Activated CD4-positive, CD25-positive, alpha-beta regulatory T cell treated with anti-CD3 and anti-CD28 coated beads, Interleukin-2, amount 50 U/mL, for 16 hours (primary cell): ENCODE results near the gene WNT4.

ENCODE experiments used
- DNase-seq: peaks from one replicate; pipeline ENCODE4 v3.0.0-alpha.2; 2020; ENCODE audit warnings: low read depth, low spot score

Gene WNT4

GRCh38 chr1:22111115-22111514 lies 31.8 kb downstream of the WNT4 start:
- no peak for DNase-seq

- no peak for DNase-seq
Observed at GRCh38 chr1:22110016-22110415, 32.9 kb downstream of the WNT4 start.

- no peak for DNase-seq
Observed at GRCh38 chr1:22108339-22109105, 34.4 kb downstream of the WNT4 start.

- DNase-seq = no peak
Observed at GRCh38 chr1:22107126-22107525, 35.8 kb downstream of the WNT4 start.

- DNase-seq = no peak
Observed at GRCh38 chr1:22105611-22106207, 37.2 kb downstream of the WNT4 start.

GRCh38 chr1:22104865-22105437 lies 37.9 kb downstream of the WNT4 start:
- DNase-seq = peak; percentile 15

GRCh38 chr1:22104094-22104493 lies 38.8 kb downstream of the WNT4 start:
- DNase-seq = no peak

- no peak for DNase-seq
Observed at GRCh38 chr1:22102746-22103145, 40.2 kb downstream of the WNT4 start.

GRCh38 chr1:22101995-22102394 lies 40.9 kb downstream of the WNT4 start:
- DNase-seq = no peak

- DNase-seq = no peak
Observed at GRCh38 chr1:22101199-22101598, 41.7 kb downstream of the WNT4 start.

- DNase-seq = no peak
Observed at GRCh38 chr1:22100168-22100567, 42.7 kb downstream of the WNT4 start.

GRCh38 chr1:22098752-22099151 lies 44.1 kb downstream of the WNT4 start:
- DNase-seq = no peak

GRCh38 chr1:22096463-22096862 lies 46.4 kb downstream of the WNT4 start:
- DNase-seq = no peak

- DNase-seq = no peak
Observed at GRCh38 chr1:22096036-22096435, 46.9 kb downstream of the WNT4 start.

- no peak for DNase-seq
Observed at GRCh38 chr1:22093513-22093912, 49.4 kb downstream of the WNT4 start.

- peak; percentile 23 for DNase-seq
Observed at GRCh38 chr1:22092026-22092768, 50.7 kb downstream of the WNT4 start.

GRCh38 chr1:22090867-22091266 lies 52.0 kb downstream of the WNT4 start:
- no peak for DNase-seq

GRCh38 chr1:22089787-22090186 lies 53.1 kb downstream of the WNT4 start:
- DNase-seq = no peak

- no peak for DNase-seq
Observed at GRCh38 chr1:22089134-22089571, 53.7 kb downstream of the WNT4 start.

- DNase-seq = no peak
Observed at GRCh38 chr1:22088331-22088730, 54.6 kb downstream of the WNT4 start.

- no peak for DNase-seq
Observed at GRCh38 chr1:22080191-22080590, 62.7 kb downstream of the WNT4 start.

GRCh38 chr1:22078133-22078532 lies 64.8 kb downstream of the WNT4 start:
- no peak for DNase-seq
